CD4-positive, alpha-beta T cell treated with Interleukin-1 beta for 1 hour (primary cell): ENCODE measurements around the gene MYBPC2.
"Not testable (repeated sequence)": the region's sequence is repeated elsewhere in the genome, so short reads cannot be mapped to it uniquely, and the experiment has no call there.

Experiments used
- DNase-seq, 2 donors: peaks; one replicate each; pipeline ENCODE4 v3.0.0-alpha.2; 2020 to 2022

MYBPC2 gene

GRCh38 chr19:50432221-50433028 lies at the start of gene MYBPC2:
Gene MYBPC2, plus strand, starts transcription at chr19:50432892. Its CDS starts 62 bp downstream, at chr19:50432954.
- no peak for DNase-seq

- no peak for DNase-seq
Measured at GRCh38 chr19:50383001-50383851, 49.5 kb upstream of the MYBPC2 start.

- DNase-seq: peak; percentile 99
Measured at GRCh38 chr19:50383852-50384684, 48.6 kb upstream of the MYBPC2 start, which contains the start of gene POLD1. Gene POLD1, plus strand, starts transcription at chr19:50384347. Its CDS starts 14,505 bp downstream, at chr19:50398852.

GRCh38 chr19:50384685-50385535 lies 47.8 kb upstream of the MYBPC2 start:
- DNase-seq: no peak

- peak in 1 of 2 donors; percentile 56 for DNase-seq
Measured at GRCh38 chr19:50387176-50387867, 45.4 kb upstream of the MYBPC2 start.

GRCh38 chr19:50387868-50388245 lies 44.8 kb upstream of the MYBPC2 start:
- DNase-seq: no peak

- DNase-seq: not testable (repeated sequence)
Measured at GRCh38 chr19:50390295-50390694, 42.4 kb upstream of the MYBPC2 start.

GRCh38 chr19:50390952-50391351 lies 41.7 kb upstream of the MYBPC2 start:
- DNase-seq: not testable (repeated sequence)

- no peak for DNase-seq
Measured at GRCh38 chr19:50392759-50393158, 39.9 kb upstream of the MYBPC2 start.

GRCh38 chr19:50393589-50393988 lies 39.1 kb upstream of the MYBPC2 start:
- DNase-seq: no peak

GRCh38 chr19:50394017-50394416 lies 38.7 kb upstream of the MYBPC2 start:
- no peak for DNase-seq

GRCh38 chr19:50398675-50399367 lies 33.9 kb upstream of the MYBPC2 start:
- DNase-seq: no peak

- DNase-seq: no peak
Measured at GRCh38 chr19:50399368-50399745, 33.3 kb upstream of the MYBPC2 start.

- no peak for DNase-seq
Measured at GRCh38 chr19:50401605-50402450, 30.9 kb upstream of the MYBPC2 start.

- DNase-seq: no peak
Measured at GRCh38 chr19:50402544-50403301, 30.0 kb upstream of the MYBPC2 start.

GRCh38 chr19:50406156-50406820 lies 26.4 kb upstream of the MYBPC2 start:
- no peak for DNase-seq

GRCh38 chr19:50406829-50407228 lies 25.9 kb upstream of the MYBPC2 start:
- DNase-seq: no peak

GRCh38 chr19:50409347-50409746 lies 23.3 kb upstream of the MYBPC2 start:
- no peak for DNase-seq
